Prostate gland (tissue), 2 donors: Measurements from ENCODE around the gene UBR7.

Experiments
- CTCF ChIP-seq, 4 experiments: fragments of 200-600 bp in 2 of 4; fragments of 450-650 bp in 2 of 4; sonication (generic) in 2 of 4; IDR thresholded peaks; 1 replicate in 3 of 4; 2 replicates in 1 of 4; pipeline ENCODE4 v1.5.1; 2016 to 2019; ENCODE audit warnings: antibody characterized with exemption in 4 of 4, mild to moderate bottlenecking in 2 of 4, moderate library complexity in 2 of 4
- POLR2AphosphoS5 ChIP-seq: sonication (generic); formaldehyde crosslinking; IDR thresholded peaks from one replicate; pipeline ENCODE4 v1.6.1; 2017; ENCODE audit warnings: antibody characterized with exemption

- TF ChIP-seq CTCF (IDR thresholded peaks at IDR 0.05): no peak
- no peak for TF ChIP-seq POLR2AphosphoS5
Measured at GRCh38 chr14:93276031-93276716, 69.1 kb downstream of the UBR7 start.
